GM21737 (cell line): Measurements from ENCODE around the gene COPS3.

Experiments
- ATAC-seq: cut with Tn5 transposase; IDR thresholded peaks from one replicate; pipeline ENCODE4 v1.9.1; 2021; ENCODE audit warnings: mild to moderate bottlenecking, moderate library complexity; ENCODE audit not compliant: unreplicated experiment

COPS3 gene

DNA sequence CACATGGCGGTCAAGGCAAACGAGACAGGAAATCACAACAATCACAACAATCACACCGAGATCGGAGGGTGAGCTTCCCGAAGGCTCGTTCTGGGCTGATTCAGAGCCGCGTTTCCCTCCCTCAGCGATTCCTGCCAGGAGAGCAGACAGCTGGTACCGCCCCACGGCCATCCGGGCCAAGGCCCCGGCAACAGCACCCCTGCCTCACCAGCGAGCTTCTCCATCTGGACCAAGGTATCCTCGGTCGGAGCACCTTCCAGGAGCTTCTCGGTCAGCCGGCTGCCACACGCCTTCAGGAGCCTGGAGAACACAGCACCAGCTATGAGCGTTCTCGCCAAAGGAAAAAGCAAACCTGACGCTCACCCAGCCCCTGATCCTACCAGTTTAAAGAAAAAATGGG is 59.7 kb downstream of the COPS3 start:
- no peak for ATAC-seq

GRCh38 chr17:17220529-17220928 is 60.5 kb downstream of the COPS3 start:
- ATAC-seq, result no peak

DNA sequence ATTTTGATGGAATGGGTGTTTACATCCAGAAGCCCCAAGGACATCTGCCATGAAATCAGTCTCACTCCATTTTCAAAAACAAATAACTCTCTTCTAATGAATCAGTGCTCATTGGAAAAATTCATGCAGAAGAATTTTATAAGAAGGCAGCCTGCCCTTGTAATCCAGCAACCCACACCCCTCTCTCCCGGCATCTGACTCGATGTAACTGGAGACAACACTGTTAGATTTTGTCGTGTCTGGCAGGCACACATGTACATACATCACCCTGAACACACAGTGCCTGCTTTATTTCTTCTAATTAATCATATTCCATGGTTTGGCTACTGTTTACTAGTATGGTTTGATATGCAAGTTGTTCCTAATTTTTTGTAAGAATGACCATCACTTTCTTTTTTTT is 63.1 kb downstream of the COPS3 start:
- ATAC-seq, result no peak

DNA sequence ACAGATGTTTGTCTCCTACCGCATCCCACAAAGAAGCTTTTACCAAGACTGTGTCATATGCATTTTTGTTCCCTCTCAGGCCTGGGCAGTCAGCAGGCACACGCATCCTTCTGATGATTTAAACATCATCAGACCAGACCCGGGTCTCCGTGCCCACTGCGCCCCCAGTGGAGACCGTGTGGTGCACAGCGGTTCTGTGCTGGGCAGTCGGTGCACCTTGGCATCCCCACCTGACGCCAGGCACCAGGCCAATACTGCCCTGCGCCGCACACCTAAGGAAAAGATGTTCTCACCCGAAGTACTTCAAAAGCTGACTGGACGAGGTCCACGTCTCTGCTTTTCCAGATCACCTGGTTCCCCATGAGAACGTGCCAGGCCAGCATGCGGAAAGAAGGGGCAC is 64.3 kb downstream of the COPS3 start:
- ATAC-seq, result no peak

DNA sequence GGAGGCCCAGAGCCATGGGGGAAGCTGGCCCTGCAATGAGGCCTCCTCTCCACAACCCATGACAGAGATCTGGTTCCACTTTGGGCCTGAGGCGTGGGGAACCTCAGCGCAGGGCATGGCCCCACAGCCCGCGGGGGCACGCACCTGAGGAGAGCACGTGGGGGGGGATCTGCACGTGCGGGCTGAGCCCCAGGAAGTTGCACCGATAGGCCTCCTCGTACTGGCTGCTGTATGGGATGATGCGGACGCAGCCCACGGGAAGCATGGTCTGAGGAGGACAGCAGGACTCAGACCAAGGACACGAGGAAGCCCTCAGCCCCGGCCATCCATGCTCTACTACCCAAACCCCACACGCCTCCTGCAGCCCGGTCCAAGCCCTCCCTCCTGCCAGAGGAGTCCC is 64.8 kb downstream of the COPS3 start:
- ATAC-seq, result no peak

DNA sequence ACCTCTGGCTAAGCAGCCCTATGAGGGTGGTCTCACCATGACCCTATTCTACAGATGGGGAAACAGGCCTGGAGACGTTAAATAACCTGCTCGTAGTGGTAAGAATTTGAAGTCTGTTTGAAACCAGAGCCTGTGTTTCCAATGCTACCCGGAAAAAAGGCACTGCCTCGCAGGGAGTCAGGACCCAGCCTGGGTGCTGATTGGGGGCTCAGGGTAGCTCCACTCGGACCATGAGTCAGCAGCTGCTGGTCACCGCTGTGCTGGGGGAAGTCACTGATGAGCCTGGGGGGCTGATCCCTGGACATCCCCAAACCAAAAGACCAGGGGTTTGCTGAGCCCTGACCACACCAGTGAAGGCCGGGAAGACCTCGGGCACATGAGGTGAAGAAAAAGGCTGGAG is 65.5 kb downstream of the COPS3 start:
- ATAC-seq, result no peak

GRCh38 chr17:17214646-17215436 is 66.2 kb downstream of the COPS3 start:
- no peak for ATAC-seq

- ATAC-seq, result no peak
Observed at GRCh38 chr17:17213775-17214174, 67.3 kb downstream of the COPS3 start.

- ATAC-seq, result no peak
Observed at GRCh38 chr17:17207998-17208397, 73.0 kb downstream of the COPS3 start.

GRCh38 chr17:17206913-17207335 is 74.1 kb downstream of the COPS3 start:
- no peak for ATAC-seq

DNA sequence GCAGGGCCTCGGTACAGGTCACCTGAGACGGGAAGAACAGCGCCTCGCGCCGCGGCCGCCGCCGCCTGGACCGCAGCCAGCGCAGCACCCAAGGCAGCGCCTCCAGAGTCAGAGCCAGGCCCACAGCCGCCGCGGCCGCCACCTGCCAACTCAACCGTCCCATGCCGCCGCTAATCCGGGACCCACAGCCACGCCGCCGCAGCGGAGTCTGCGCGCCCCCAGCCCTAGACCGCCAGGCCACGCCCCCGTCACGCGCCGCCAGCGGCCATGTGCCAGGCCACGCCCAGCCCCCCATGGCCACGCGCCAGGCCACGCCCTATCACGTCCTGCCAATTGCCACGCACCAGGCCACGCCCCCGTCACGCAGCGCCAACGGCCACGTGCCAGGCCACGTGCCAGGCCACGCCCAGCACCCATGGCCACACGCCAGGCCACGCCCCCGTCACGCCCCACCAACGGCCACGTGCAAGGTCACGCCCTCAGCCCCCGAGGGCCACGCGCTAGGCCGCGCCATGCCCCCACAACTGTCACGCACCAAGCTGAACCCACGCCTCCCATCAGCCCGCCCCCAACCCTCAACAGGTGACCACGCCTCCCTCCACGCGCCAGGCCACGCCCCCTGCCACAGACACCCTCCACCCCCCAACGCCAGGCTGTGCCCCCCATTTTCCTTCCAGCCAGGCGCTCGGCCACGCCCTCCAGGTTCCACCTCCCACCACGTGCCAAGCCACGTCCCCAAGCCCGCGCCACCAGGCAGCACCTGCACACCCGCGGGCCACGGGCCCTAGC is 74.7 kb downstream of the COPS3 start, which contains the start of gene PLD6:
PLD6 (minus strand) TSS at position 210 of the 789 bp plus-strand sequence; CDS start at position 163, 47 bp downstream.
- peak; percentile 50 for ATAC-seq

GRCh38 chr17:17205368-17206123 is 75.5 kb downstream of the COPS3 start:
- peak; percentile 28 for ATAC-seq

GRCh38 chr17:17204635-17205231 is 76.3 kb downstream of the COPS3 start:
- ATAC-seq, result no peak

- ATAC-seq, result no peak
Observed at GRCh38 chr17:17204041-17204591, 76.9 kb downstream of the COPS3 start.

DNA sequence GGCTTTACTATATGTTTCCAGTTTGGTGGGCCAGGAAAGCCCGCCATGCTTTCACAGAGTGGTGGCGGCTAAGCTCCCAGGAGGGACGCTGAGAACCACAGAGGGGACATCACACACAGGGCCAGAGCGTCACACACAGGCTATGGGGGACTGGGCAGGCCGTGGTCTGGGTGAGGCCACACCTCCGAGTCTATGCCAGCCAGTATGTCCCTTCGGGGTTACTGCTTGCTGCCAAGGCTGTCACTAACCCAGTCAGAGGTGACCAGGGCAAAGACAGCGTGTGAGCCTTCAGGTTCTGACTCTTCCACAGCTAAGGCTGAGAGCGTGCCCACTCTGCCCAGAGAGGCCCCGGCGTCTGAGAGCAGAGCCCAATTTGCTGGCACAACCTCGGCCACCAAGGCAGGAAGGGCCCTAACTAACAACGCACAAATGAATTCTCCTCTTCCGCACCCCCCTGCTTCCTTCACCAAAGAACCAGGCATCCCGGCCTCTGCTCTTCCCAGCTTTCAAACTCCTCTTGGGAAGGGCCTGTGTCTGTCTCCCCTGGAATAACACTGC is 77.8 kb downstream of the COPS3 start:
- ATAC-seq, result no peak

- ATAC-seq, result no peak
Observed at GRCh38 chr17:17201907-17202306, 79.1 kb downstream of the COPS3 start.

DNA sequence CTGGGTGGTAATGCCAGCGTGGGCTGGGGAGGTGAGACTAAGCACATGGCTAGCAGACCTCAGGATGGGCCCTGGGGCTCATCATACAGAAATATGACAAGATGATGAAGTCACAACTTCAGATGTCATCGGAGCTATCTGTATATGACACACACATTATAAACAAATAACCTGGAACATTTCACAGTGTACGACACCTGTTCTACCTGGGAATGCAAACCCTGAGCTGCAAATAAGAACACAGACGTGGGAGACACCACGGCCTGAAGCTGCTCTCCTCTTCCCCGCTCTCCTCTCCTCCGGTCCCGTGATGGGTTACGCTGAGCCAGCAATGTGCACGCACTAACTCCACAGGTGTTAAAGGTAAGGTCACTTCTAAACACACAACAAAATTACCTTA is 79.8 kb downstream of the COPS3 start:
- no peak for ATAC-seq

DNA sequence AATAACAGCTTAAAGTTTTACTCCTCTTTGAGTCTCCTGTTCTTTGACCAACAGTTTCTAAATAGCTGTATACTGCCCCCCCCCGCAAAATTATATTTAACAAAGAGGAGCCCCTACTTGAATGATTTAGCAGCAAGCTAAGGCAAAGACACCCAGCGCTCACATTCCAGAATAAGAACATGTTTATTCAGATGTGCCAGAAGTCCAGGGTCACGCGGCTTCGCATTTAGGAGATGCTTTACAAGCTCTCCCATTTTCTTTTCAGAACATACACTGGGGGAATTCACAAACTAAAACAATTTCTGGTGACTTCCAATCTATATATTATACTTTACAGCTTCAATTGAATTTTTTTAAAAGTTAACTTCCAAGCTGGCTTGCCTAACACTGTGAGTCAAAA is 80.2 kb downstream of the COPS3 start:
- no peak for ATAC-seq

DNA sequence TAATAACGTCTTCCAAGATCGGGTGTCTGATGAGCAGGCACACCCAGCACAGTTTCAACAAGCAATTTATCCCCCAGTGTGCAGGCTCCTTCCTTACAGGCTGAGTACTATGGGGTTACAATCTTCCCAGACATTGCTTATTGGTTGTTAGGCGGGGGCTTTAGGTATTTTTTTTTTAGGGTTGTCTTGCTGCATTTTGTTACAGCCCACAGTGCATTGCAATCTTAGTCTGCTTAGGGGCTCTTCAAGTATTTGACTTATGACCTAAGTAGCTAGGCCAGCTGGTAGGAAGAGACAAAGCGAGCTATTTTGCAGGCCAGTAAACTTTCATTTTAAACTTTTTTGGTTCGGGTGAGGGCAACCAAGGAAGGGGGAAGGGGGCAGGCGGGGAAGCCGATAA is 80.7 kb downstream of the COPS3 start:
- no peak for ATAC-seq

DNA sequence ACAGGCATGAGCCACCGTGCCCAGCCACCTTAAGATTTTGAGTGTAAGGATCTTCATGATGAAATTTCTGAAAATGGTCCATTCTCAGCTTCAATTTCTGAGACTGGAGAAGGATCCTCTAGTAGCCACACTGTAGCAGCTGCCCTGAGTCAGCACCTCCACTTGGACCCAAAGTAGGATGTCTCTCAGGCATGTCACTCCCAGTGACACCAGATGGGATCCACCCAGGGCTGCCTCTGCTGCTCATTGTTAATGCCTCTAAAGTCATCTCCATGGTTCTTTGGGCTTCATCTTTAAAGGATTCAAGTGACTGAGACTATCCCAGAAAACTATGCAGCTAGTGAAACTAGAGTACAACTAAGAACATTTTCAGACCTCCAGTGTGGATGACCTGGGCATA is 82.8 kb downstream of the COPS3 start:
- no peak for ATAC-seq
